ENCODE measurements around the gene TMEM116.

DNA sequence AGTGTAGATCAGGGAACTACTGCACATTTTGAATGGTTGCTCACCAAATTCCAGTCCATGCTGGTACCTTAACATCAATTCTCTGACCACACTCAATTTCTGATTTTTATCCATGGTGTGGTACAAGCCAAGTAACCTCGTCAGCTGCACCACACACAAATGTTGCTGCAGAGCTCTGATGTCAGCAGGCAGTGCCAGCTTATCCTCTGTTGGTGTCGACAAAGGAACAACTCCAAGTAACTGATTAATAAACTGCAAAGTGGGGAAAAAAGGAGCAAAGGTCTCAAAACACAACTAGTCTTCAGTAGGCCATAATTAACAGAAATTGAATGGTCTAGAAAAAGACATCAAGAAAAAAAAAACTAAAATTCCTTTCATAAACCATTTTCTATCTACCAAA, 48.2 kb upstream of the TMEM116 start:
- TF ChIP-seq, protein P1, sequence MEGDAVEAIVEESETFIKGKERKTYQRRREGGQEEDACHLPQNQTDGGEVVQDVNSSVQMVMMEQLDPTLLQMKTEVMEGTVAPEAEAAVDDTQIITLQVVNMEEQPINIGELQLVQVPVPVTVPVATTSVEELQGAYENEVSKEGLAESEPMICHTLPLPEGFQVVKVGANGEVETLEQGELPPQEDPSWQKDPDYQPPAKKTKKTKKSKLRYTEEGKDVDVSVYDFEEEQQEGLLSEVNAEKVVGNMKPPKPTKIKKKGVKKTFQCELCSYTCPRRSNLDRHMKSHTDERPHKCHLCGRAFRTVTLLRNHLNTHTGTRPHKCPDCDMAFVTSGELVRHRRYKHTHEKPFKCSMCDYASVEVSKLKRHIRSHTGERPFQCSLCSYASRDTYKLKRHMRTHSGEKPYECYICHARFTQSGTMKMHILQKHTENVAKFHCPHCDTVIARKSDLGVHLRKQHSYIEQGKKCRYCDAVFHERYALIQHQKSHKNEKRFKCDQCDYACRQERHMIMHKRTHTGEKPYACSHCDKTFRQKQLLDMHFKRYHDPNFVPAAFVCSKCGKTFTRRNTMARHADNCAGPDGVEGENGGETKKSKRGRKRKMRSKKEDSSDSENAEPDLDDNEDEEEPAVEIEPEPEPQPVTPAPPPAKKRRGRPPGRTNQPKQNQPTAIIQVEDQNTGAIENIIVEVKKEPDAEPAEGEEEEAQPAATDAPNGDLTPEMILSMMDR (IDR thresholded peaks at IDR 0.05): no peak
- no peak for TF ChIP-seq POLR2A (IDR thresholded peaks at IDR 0.05)

All from heart left ventricle (tissue), 13 donors.